Retinal pigment epithelial cell (primary cell): ENCODE results near the gene DMP1.

Experiments
- DNase-seq: peaks from one replicate; pipeline ENCODE4 v3.0.0-alpha.2; 2010; ENCODE audit warnings: low read depth
- H3K4me3 ChIP-seq: 2 replicates; pipeline ENCODE4 v1.5.1; 2011; ENCODE audit warnings: mild to moderate bottlenecking, low read length, control low read depth, moderate library complexity
- TF ChIP-seq, protein P1 (sequence below): conservative IDR thresholded peaks from 2 replicates; pipeline ENCODE4 v1.5.1; 2011; ENCODE audit warnings: low read depth, low read length, control low read depth, inconsistent platforms

Gene DMP1

DNA sequence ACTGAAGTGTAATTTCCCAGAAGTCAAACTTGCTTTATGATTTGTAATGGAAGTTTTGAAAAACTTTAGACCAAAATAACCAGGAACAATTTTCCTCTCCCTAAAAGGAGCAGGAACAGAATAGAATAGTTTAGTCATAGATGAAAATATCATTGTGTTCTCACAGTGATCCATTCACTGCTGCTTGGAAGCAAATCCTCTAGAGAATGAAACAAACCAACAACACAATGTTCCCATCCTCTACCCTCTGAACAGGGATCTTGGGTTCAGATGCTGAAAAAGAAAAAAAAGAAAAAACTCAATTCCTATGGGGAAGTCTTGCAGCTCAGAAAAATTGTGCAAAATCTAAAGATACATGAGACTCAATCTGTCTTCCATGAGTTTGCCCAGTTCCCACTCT is 29.6 kb upstream of the DMP1 start:
- TF ChIP-seq, protein P1, sequence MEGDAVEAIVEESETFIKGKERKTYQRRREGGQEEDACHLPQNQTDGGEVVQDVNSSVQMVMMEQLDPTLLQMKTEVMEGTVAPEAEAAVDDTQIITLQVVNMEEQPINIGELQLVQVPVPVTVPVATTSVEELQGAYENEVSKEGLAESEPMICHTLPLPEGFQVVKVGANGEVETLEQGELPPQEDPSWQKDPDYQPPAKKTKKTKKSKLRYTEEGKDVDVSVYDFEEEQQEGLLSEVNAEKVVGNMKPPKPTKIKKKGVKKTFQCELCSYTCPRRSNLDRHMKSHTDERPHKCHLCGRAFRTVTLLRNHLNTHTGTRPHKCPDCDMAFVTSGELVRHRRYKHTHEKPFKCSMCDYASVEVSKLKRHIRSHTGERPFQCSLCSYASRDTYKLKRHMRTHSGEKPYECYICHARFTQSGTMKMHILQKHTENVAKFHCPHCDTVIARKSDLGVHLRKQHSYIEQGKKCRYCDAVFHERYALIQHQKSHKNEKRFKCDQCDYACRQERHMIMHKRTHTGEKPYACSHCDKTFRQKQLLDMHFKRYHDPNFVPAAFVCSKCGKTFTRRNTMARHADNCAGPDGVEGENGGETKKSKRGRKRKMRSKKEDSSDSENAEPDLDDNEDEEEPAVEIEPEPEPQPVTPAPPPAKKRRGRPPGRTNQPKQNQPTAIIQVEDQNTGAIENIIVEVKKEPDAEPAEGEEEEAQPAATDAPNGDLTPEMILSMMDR = no peak
- DNase-seq = no peak
- no peak overlapping the region for H3K4me3 ChIP-seq

DNA sequence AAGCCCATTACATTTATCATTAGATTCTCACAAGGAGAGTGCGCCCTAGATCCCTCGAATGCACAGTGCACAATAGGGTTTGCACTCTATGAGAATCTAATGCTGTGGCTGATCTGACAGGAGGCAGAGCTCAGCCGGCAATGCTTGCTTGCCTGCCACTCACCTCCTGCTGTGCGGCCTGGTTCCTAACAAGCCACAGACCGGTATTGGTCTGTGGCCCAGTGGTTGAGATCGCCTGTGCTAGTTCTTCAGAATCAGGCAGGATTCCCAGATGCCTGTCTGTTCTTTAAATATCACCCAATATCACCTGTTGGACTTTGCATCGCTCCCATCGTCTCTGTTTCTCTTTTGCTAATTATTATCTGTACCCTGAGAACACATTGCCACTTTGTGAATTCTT is 27.8 kb upstream of the DMP1 start:
- no peak overlapping the region for H3K4me3 ChIP-seq
- DNase-seq = no peak
- TF ChIP-seq, protein P1 = no peak

DNA sequence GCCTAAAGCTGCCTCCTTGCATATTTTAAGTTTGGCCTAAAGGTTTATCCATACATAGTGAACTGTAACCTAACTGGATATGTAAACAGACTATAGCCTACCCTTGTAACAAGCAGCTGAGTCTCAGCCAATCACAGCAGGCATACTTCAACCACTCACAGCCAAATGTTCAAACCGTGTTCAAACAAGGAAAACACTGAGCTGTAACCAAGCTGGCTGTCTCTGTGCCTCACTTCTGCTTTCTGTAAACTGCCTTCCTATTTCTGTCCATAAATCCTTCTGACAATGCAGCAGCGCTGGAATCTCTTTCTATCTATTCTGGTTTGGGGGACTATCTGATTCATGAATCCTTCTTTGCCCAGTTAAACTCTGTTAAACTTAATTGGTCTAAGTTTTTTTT is 25.4 kb upstream of the DMP1 start:
- no peak for DNase-seq
- TF ChIP-seq, protein P1 = no peak
- H3K4me3 ChIP-seq = no peak overlapping the region

GRCh38 chr4:87631668-87632067 is 18.4 kb upstream of the DMP1 start:
- DNase-seq = no peak
- TF ChIP-seq, protein P1 = no peak
- no peak overlapping the region for H3K4me3 ChIP-seq

- DNase-seq = peak; percentile 13
- TF ChIP-seq, protein P1 = no peak
Observed at GRCh38 chr4:87632469-87632868, 17.6 kb upstream of the DMP1 start.

GRCh38 chr4:87633243-87633642 is 16.8 kb upstream of the DMP1 start:
- TF ChIP-seq, protein P1 = no peak
- no peak overlapping the region for H3K4me3 ChIP-seq
- peak; percentile 87 for DNase-seq

More at GRCh38 chr4:87632469-87632868, 17.6 kb upstream of the DMP1 start:
- H3K4me3 ChIP-seq = no peak overlapping the region

DNA sequence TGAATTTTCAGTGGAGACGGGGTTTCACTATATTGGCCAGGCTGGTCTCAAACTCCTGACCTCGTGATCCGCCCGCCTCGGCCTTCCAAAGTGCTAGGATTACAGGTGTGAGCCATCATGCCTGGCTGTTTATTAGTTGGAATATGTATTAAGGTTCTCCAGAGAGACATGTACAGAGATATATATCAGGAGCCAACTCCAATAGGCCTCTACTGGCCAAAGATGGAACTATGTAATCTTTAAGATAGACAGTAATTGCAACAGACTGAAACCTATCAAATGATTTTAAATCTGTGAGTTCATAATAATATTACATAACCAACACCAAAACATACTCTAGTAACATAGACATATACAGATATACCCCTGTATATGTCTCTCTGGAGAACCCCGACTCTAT is 5.8 kb upstream of the DMP1 start:
- H3K4me3 ChIP-seq = no peak overlapping the region
- DNase-seq = no peak
- TF ChIP-seq, protein P1 = peak; percentile 5
